HCT116 (cell line): Measurements from ENCODE around the gene FAM43A. TPM values are rescaled to one million over a fixed set of nuclear protein-coding genes. Genes with fewer than 3 reads are reported as not detected.

Experiments
- ATAC-seq: fragments of 200-7000 bp; cut with Tn5 transposase; 2 replicates; pipeline ENCODE4 v1.9.1; 2020; ENCODE audit warnings: mild to moderate bottlenecking, moderate library complexity
- BruUV-seq: library from RNA; stranded (reverse); fragments of 400-500 nt; replicated peaks from 2 replicates; lab custom pipeline; 2021; lab: Mats Ljungman, UMichigan
- CTCF ChIA-PET: fragments of 300-600 bp; sonication (Branson Sonifier 250); formaldehyde crosslinking; loops from one replicate; lab custom pipeline; 2021; ENCODE audit warnings: antibody characterized with exemption; lab: Charles Lee
- POLR2A ChIA-PET: fragments of 300-600, 350-600 bp; sonication (Branson Sonifier 250); formaldehyde crosslinking; loops from one replicate; lab custom pipeline; 2021; ENCODE audit warnings: antibody characterized with exemption; lab: Charles Lee
- RAD21 ChIA-PET, 2 experiments: fragments of 300-600 bp; sonication (Branson Sonifier 250); formaldehyde crosslinking; loops; one replicate each; lab custom pipeline; 2023; ENCODE audit warnings: low total read pairs in 2 of 2; ENCODE audit not compliant: uncharacterized antibody in 2 of 2, unreplicated experiment in 2 of 2, low non-redundant PET in 1 of 2; lab: Charles Lee
- DNase-seq: peaks from one replicate; pipeline ENCODE4 v3.0.0-alpha.2; 2010; ENCODE audit warnings: low read depth, low spot score
- H2AFZ ChIP-seq: fragments of 200-600 bp; shearing (Covaris generic), sonication (generic); 2 replicates; pipeline ENCODE4 v1.6.1; 2017; ENCODE audit warnings: low read depth, mixed run types, mixed read lengths, antibody characterized with exemption, low read length; ENCODE audit not compliant: poor library complexity, severe bottlenecking
- H3K27ac ChIP-seq: 2 replicates; pipeline ENCODE4 v1.5.1; 2012; ENCODE audit warnings: low read depth, low read length
- H3K27me3 ChIP-seq: fragments of 200-600 bp; sonication (generic); 2 replicates; pipeline ENCODE4 v1.6.1; 2016; ENCODE audit warnings: mixed run types, low read length, mixed read lengths; ENCODE audit not compliant: insufficient read depth
- H3K36me3 ChIP-seq, 2 experiments: fragments of 200-500 bp in 1 of 2; fragments of 200-600 bp in 1 of 2; sonication (Bioruptor generic) in 1 of 2; sonication (generic) in 1 of 2; 2 replicates each; pipeline versions ENCODE4 v1.5.1 to v1.6.1; 2014 to 2016; ENCODE audit warnings: low read length in 2 of 2, inconsistent platforms in 1 of 2, mixed read lengths in 1 of 2, mixed run types in 1 of 2; ENCODE audit not compliant: insufficient read depth in 2 of 2, control insufficient read depth in 1 of 2
- H3K4me1 ChIP-seq, 2 experiments: fragments of 200-600 bp in 1 of 2; sonication (generic) in 1 of 2; 2 replicates each; pipeline versions ENCODE4 v1.5.1 to v1.6.1; 2012 to 2017; ENCODE audit warnings: low read length in 2 of 2, inconsistent platforms in 1 of 2, mild to moderate bottlenecking in 1 of 2, mixed read lengths in 1 of 2, mixed run types in 1 of 2, moderate library complexity in 1 of 2; ENCODE audit not compliant: insufficient read depth in 2 of 2, control insufficient read depth in 1 of 2
- H3K4me2 ChIP-seq: fragments of 200-600 bp; sonication (generic); 2 replicates; pipeline ENCODE4 v1.6.1; 2017; ENCODE audit warnings: mixed run types, low read length, mixed read lengths
- H3K4me3 ChIP-seq, 2 experiments: fragments of 200-600 bp in 1 of 2; sonication (generic) in 1 of 2; replicated peaks in 1 of 2; 2 replicates each; pipeline ENCODE4 v1.5.1; 2011 to 2016; ENCODE audit warnings: low read length in 2 of 2, control low read depth in 1 of 2, low read depth in 1 of 2, mild to moderate bottlenecking in 1 of 2, mixed read lengths in 1 of 2, mixed run types in 1 of 2
- H3K79me2 ChIP-seq: fragments of 200-600 bp; sonication (generic); 2 replicates; pipeline ENCODE4 v1.6.1; 2017; ENCODE audit warnings: mild to moderate bottlenecking, mixed run types, low read length, moderate library complexity, mixed read lengths; ENCODE audit not compliant: insufficient read depth
- H3K9ac ChIP-seq: fragments of 200-600 bp; sonication (generic); 2 replicates; pipeline ENCODE4 v1.6.1; 2016; ENCODE audit warnings: low read length, mixed read lengths
- H3K9me2 ChIP-seq: fragments of 200-600 bp; sonication (generic), shearing (Covaris generic); 2 replicates; pipeline ENCODE4 v1.6.1; 2017; ENCODE audit warnings: mixed run types, mild to moderate bottlenecking, moderate library complexity; ENCODE audit not compliant: insufficient read depth
- H3K9me3 ChIP-seq, 2 experiments: fragments of 200-500 bp in 1 of 2; fragments of 200-600 bp in 1 of 2; sonication (Bioruptor generic) in 1 of 2; sonication (generic) in 1 of 2; 2 replicates each; pipeline ENCODE4 v1.6.1; 2014 to 2017; ENCODE audit warnings: low read length in 2 of 2, mixed read lengths in 2 of 2, inconsistent platforms in 1 of 2, low read depth in 1 of 2, mild to moderate bottlenecking in 1 of 2, mixed run types in 1 of 2, moderate library complexity in 1 of 2; ENCODE audit not compliant: control insufficient read depth in 1 of 2, insufficient read depth in 1 of 2
- H4K20me1 ChIP-seq: fragments of 200-600 bp; sonication (generic), shearing (Covaris generic); 2 replicates; pipeline ENCODE4 v1.6.1; 2017; ENCODE audit warnings: mixed run types, mild to moderate bottlenecking, moderate library complexity; ENCODE audit not compliant: insufficient read depth
- CBX3 ChIP-seq: IDR thresholded peaks from 2 replicates; pipeline ENCODE4 v1.6.1; 2012; ENCODE audit warnings: low read depth
- EGR1 ChIP-seq: IDR thresholded peaks from 2 replicates; pipeline ENCODE4 v1.6.1; 2012; ENCODE audit warnings: low read depth
- ELF1 ChIP-seq: IDR thresholded peaks from 2 replicates; pipeline ENCODE4 v1.6.1; 2012; ENCODE audit warnings: low read depth, borderline replicate concordance
- EZH2phosphoT487 ChIP-seq: fragments of 200-600 bp; IDR thresholded peaks from 2 replicates; pipeline ENCODE4 v1.6.1; 2018; ENCODE audit warnings: antibody characterized with exemption, borderline replicate concordance
- FOSL1 ChIP-seq: IDR thresholded peaks from 2 replicates; pipeline ENCODE4 v1.6.1; 2012; ENCODE audit warnings: low read depth
- JUND ChIP-seq: IDR thresholded peaks from 2 replicates; pipeline ENCODE4 v1.6.1; 2012
- MAX ChIP-seq: IDR thresholded peaks from 2 replicates; pipeline ENCODE4 v1.6.1; 2012
- POLR2A ChIP-seq: IDR thresholded peaks from 2 replicates; pipeline ENCODE4 v1.7.0; 2011; ENCODE audit warnings: borderline replicate concordance; ENCODE audit not compliant: insufficient read depth, insufficient read length; ENCODE audit errors: extremely low read depth
- REST ChIP-seq: IDR thresholded peaks from 2 replicates; pipeline ENCODE4 v1.6.1; 2012; ENCODE audit warnings: low read depth
- SP1 ChIP-seq: IDR thresholded peaks from 2 replicates; pipeline ENCODE4 v1.6.1; 2012; ENCODE audit warnings: low read depth
- SRF ChIP-seq: IDR thresholded peaks from 2 replicates; pipeline ENCODE4 v1.6.1; 2012; ENCODE audit warnings: low read depth
- TCF7L2 ChIP-seq: IDR thresholded peaks from 2 replicates; pipeline ENCODE4 v1.7.0; 2011; ENCODE audit warnings: borderline replicate concordance, inconsistent platforms; ENCODE audit not compliant: insufficient read depth, insufficient read length; ENCODE audit errors: extremely low read depth
- YY1 ChIP-seq: IDR thresholded peaks from 2 replicates; pipeline ENCODE4 v1.6.1; 2011; ENCODE audit warnings: low read length, low read depth, moderate library complexity, mild to moderate bottlenecking; ENCODE audit not compliant: insufficient replicate concordance; ENCODE audit errors: extremely low read depth
- ZFX ChIP-seq: fragments of 450-650 bp; IDR thresholded peaks from 2 replicates; pipeline ENCODE4 v1.6.1; 2017
- intact Hi-C: fragments of 100-400 bp; cut with micrococcal nuclease; formaldehyde crosslinking; loops from 2 replicates; pipeline ENCODE4 v1.10.0; 2022
- total RNA-seq: library from RNA; stranded (reverse); gene quantifications from one replicate; pipeline ENCODE4 v1.2.1, GENCODE V29; 2021; ENCODE audit not compliant: unreplicated experiment

FAM43A gene
- total RNA-seq, 1 experiment from 2014 or later = 6.8 TPM

GRCh38 chr3:194714137-194714455 is 28.4 kb downstream of the FAM43A start (continued):
- TF ChIP-seq REST (no peak), SP1 (no peak)

GRCh38 chr3:194714564-194714963 is 28.9 kb downstream of the FAM43A start:
- RAD21 ChIA-PET = no interaction called here
- H4K20me1 ChIP-seq = no peaks in the 10 kb centered on the region
- H3K27me3 ChIP-seq = no peaks in the 10 kb centered on the region
- H3K4me3 ChIP-seq = no peak overlapping the region
- H3K4me1 ChIP-seq = peaks cover 0 to 13% of the 10 kb centered on the region in 2 experiments; a peak in 2 of 4 replicates
- intact Hi-C loops = no loop called here
- CTCF ChIA-PET = no interaction called here
- no peak overlapping the region for H3K4me2 ChIP-seq
- H3K79me2 ChIP-seq = no peaks in the 10 kb centered on the region
- no peaks in the 10 kb centered on the region for H3K9me3 ChIP-seq
- TF ChIP-seq FOSL1 (no peak), ELF1 (no peak), EGR1 (no peak), POLR2A (no peak), SRF (no peak), MAX (no peak), EZH2phosphoT487 (no peak), YY1 (no peak), ZFX (no peak), CBX3 (no peak), REST (no peak), TCF7L2 (no peak), JUND (no peak)
- DNase-seq = no peak
- POLR2A ChIA-PET = no interaction called here
- H2AFZ ChIP-seq = no peak overlapping the region
- H3K27ac ChIP-seq = no peak overlapping the region
- ATAC-seq = no peak
- H3K36me3 ChIP-seq = no peaks in the 10 kb centered on the region
- BruUV-seq = no TSS peak
- 0 out of 2 replicates have a peak, but pooled peaks cover 3% of the 10 kb centered on the region for H3K9me2 ChIP-seq
- no peak overlapping the region for H3K9ac ChIP-seq
